Measurements from ENCODE around the gene HTRA3.

The HTRA3 gene

DNA sequence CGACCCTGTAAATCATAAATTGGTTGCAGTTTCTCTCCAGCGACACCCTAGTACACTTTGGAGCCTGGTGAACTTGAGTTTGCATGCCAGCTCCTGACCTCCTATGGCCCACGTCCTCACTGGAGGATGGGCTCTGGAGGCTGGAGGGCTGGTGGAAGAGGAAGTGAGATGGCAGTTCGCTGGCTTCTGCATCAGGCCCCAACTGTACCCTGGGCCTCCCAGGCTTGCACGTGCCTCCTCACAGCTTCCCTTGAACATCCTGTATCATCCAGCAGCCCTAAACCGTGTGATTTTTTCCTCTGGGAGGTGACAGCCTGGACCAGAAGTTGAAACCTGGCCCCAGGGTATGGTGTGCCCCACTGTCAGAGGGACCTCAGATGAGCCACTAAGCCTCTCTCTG is 78.5 kb downstream of the HTRA3 start:
- TF ChIP-seq, protein P1, sequence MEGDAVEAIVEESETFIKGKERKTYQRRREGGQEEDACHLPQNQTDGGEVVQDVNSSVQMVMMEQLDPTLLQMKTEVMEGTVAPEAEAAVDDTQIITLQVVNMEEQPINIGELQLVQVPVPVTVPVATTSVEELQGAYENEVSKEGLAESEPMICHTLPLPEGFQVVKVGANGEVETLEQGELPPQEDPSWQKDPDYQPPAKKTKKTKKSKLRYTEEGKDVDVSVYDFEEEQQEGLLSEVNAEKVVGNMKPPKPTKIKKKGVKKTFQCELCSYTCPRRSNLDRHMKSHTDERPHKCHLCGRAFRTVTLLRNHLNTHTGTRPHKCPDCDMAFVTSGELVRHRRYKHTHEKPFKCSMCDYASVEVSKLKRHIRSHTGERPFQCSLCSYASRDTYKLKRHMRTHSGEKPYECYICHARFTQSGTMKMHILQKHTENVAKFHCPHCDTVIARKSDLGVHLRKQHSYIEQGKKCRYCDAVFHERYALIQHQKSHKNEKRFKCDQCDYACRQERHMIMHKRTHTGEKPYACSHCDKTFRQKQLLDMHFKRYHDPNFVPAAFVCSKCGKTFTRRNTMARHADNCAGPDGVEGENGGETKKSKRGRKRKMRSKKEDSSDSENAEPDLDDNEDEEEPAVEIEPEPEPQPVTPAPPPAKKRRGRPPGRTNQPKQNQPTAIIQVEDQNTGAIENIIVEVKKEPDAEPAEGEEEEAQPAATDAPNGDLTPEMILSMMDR (IDR thresholded peaks at IDR 0.05) = no peak

DNA sequence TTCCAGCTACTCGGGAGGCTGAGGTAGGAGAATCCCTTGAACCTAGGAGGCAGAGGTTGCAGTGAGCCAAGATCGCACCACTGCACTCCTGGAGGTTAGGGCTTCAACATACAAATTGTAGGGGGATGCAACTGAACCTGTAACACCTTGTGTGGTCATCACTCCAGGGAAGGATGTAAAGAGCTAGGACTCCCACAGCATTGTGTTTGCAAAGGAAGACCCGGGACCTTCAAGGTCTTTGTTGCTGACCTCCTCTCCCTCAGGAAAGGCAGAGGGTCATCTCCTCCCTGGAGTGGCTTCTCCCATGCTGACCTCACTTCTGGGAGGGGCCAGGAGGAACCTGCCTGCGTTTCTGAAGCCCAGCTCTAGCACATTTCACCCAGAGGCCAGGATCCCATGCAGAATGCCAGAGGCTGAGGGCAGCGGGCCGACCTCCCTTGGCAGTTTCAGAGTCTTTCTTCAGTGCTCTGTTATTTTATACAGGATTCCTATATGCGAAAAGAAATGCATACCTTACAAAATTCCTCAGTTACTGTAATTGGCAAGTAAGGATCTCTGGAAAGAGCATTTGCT is 80.2 kb downstream of the HTRA3 start:
- TF ChIP-seq, protein P1 (IDR thresholded peaks at IDR 0.05) = no peak

DNA sequence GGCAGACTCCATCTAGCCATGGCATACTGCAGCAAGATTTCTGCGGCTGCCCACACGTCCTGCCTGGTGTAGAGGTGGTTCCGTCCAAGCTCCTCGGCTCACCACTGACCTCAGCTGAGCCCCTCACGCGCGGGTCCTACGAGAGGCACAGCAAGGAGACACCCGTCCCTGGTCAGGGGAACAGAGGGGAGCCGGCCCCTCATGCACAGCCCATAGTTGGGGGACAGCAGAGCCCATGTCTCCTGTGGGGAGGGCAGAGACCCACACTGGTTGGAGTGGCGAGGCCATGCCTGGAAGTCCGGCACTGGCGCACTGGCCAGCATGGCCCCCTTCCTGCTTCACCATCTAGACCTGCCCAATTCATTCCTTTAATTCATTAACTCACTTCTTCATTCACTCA is 80.8 kb downstream of the HTRA3 start:
- TF ChIP-seq, protein P1 (IDR thresholded peaks at IDR 0.05) = no peak

DNA sequence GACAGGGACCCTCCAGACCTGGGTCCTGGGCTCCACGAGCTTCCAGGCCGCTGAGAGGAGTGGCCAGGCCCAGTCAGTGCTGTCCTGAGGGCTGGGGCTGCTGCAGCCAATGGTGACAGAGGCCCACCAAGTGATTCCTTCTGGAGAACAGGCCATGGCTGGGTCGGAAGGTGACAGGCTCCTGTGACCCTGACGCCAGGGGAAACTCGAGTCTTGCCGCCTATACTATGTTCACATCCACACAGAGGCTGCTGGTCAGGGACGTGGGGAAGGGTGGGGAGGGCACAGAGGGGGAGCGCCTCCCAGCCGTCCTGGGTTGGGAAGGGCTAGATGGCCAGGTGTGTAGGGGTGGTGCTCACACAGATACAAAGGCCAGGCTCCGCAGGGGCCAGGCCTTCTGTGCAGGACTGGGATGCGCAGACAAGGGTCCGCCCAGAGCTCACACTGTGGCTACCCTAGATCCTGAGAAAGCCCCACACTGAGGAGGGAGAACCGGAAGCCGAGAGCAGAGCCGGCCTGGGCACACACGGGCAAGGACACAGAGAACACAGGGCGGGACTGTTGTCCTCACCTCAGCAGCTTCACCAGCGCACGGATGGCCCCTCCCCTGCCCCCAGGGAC is 81.4 kb downstream of the HTRA3 start:
- TF ChIP-seq, protein P1 (IDR thresholded peaks at IDR 0.05) = no peak

DNA sequence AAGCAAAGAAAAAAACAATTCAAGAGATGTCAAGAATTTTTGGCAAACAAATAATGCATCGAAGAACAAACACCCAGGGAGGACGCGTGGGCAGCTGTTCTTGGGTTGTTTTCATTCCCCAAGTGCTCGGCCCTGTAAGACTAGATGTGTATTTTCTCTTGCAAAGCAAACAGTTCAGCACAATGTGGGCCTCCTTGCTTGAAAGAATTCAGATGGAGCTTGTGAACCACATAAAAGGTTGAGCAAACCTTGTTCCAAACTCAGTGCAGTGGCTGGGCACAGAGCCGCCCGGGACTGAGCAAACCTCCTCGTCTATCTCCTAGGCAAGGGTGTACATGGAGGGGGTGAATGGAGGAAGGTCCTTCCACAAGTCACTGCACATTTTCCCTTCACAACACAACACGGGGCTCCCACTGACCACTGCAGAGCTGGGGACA is 82.4 kb downstream of the HTRA3 start:
- TF ChIP-seq, protein P1 (IDR thresholded peaks at IDR 0.05) = no peak

DNA sequence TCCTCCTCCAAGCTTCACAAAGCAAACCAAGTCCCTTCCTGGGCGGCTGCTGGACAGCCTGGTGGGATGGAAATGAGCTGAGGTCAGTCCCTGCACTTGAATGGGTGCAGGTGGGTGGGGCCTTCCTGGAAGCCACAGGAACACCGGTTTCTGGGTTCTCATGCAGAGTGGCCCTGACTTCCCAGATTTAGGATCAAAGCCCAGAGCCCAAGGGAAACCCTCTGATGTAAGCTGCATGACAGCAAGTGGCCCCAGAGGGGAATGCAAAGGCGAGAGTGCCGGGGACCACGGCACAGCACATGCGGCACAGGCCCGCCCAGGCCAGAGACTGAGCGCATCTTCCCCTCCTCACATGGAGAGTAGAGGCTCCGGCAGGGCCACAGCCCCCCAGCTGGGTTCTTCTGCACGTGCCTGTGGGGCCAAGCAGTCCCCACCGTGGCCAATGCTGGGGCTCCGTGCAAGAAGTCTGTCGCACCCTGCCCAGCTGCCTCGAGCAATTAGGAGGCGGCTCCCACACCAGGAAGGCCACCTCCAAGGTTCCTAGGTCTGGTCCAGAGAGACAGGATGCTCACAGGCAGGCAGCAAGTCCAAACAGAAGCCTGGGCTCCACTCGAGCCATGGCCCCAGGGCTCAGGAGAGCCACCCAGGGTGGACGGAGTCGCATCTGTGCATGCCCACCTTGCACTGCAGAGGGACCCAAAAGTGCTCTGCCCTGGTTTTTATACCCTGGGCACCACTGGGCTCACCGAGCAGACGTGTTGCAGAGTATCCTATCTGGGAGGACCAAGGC is 83.0 kb downstream of the HTRA3 start:
- TF ChIP-seq, protein P1 (IDR thresholded peaks at IDR 0.05) = no peak

DNA sequence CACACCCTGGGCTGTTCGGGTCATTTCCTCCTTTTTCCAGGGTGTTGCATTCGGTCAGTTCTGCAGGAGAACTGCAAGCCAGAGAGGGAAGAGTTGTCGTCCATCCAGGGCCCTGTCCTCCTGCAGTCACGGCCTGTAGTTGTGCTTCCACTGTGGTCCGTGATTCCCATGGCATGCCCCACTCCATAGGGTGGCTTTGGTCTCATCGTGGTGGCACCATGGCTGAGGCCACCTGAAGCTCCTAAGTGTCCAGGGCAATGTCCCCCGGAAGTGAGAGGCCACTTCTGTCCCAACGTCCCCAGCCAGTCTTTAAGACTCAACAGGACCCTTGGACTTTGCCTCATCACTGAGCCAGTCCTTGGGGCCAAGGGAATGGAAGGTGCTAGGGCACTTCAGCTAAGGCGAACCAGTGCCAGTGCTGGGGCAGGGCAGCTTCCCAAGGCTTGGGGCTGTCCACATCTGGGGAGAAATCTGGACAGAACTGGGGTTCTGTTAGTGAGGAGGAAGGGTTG is 83.7 kb downstream of the HTRA3 start:
- TF ChIP-seq, protein P1 (IDR thresholded peaks at IDR 0.05) = no peak
